ENCODE measurements around the gene EPO. TPM values are rescaled to one million over a fixed set of nuclear protein-coding genes. Genes with fewer than 3 reads are reported as not detected.
"Not testable (repeated sequence)": the region's sequence is repeated elsewhere in the genome, so short reads cannot be mapped to it uniquely, and the experiment has no call there.

The EPO gene
- total and polyA plus RNA-seq, 3 experiments from 2014 or later, result 0.22 TPM; not detected in 2

GRCh38 chr7:100762841-100763240 is 42.6 kb downstream of the EPO start:
- H3K27me3 ChIP-seq (ENCODE audit: insufficient read depth, low read length, poor library complexity, severe bottlenecking); DNase-seq; H3K27ac ChIP-seq (ENCODE audit: low read depth, low read length); H3K36me3 ChIP-seq (ENCODE audit: insufficient read depth, low read length); H3K9me3 ChIP-seq (ENCODE audit: low read length); CTCF ChIA-PET; H3K4me3 ChIP-seq (ENCODE audit: low read length); H3K36me3 Mint-ChIP-seq; H3K27ac Mint-ChIP-seq; POLR2A ChIA-PET; H3K4me3 Mint-ChIP-seq; H3K4me1 Mint-ChIP-seq; H3K9me3 Mint-ChIP-seq; H3K4me1 ChIP-seq (ENCODE audit: insufficient read depth, low read length): not testable (repeated sequence)
- H3K27me3 Mint-ChIP-seq, result peaks cover 5 to 13% of the 10 kb centered on the region in 2 donors

- Mint-ChIP-seq H3K9me3 (no peaks in the 10 kb centered on the region), H3K27ac (peak overlapping the region in 1 of 8 donors; percentile 64), H3K4me3 (no peak overlapping the region), H3K4me1 (no peaks in the 10 kb centered on the region), H3K27me3 (peaks cover 5 to 17% of the 10 kb centered on the region in 2 donors), H3K36me3 (no peaks in the 10 kb centered on the region)
- Histone ChIP-seq H3K4me1 (ENCODE audit: insufficient read depth, low read length) (no peaks in the 10 kb centered on the region), H3K36me3 (ENCODE audit: insufficient read depth, low read length) (no peaks in the 10 kb centered on the region), H3K4me3 (ENCODE audit: low read length) (no peak overlapping the region), H3K27me3 (ENCODE audit: insufficient read depth, low read length, poor library complexity, severe bottlenecking) (no peaks in the 10 kb centered on the region), H3K27ac (ENCODE audit: low read depth, low read length) (no peak overlapping the region), H3K9me3 (ENCODE audit: low read length) (no peaks in the 10 kb centered on the region)
- ChIA-PET CTCF (no interaction called here), POLR2A (no interaction called here)
- no peak for DNase-seq
These were observed 43.4 kb downstream of the EPO start for GRCh38 chr7:100763556-100764140.

DNA sequence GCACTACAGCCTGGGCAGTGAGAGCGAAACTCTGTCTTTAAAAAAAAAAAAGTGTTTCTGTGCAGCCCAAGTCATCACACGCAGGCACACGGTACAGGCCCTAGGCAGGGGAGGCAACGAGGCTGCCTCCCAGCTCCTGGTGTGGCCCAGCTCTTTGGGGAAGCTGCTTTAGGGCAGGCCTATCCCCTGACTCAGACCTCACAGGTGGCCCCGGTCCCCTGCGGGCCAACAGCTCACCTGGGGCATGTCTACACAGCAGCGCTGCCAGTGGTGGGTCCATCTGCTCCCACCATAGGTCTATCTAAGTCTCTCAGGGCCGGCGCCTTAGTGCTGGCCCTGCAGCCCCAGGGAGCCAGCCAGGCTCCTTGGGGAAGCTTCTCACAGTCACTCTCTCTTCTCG is 44.6 kb downstream of the EPO start:
- H3K27ac ChIP-seq (ENCODE audit: low read depth, low read length), result no peak overlapping the region
- ChIA-PET POLR2A (no interaction called here), CTCF (no interaction called here)
- H3K9me3 ChIP-seq (ENCODE audit: low read length), result no peaks in the 10 kb centered on the region
- H3K27me3 ChIP-seq (ENCODE audit: insufficient read depth, low read length, poor library complexity, severe bottlenecking), result no peaks in the 10 kb centered on the region
- no peaks in the 10 kb centered on the region for H3K4me1 ChIP-seq (ENCODE audit: insufficient read depth, low read length)
- H3K9me3 Mint-ChIP-seq, result no peaks in the 10 kb centered on the region
- no peak overlapping the region for H3K27ac Mint-ChIP-seq
- H3K36me3 ChIP-seq (ENCODE audit: insufficient read depth, low read length), result no peaks in the 10 kb centered on the region
- no peak for DNase-seq
- peaks cover 1 to 26% of the 10 kb centered on the region in 2 donors for H3K27me3 Mint-ChIP-seq
- no peaks in the 10 kb centered on the region for H3K4me1 Mint-ChIP-seq
- H3K4me3 ChIP-seq (ENCODE audit: low read length), result no peak overlapping the region
- no peaks in the 10 kb centered on the region for H3K36me3 Mint-ChIP-seq
- no peak overlapping the region for H3K4me3 Mint-ChIP-seq

DNA sequence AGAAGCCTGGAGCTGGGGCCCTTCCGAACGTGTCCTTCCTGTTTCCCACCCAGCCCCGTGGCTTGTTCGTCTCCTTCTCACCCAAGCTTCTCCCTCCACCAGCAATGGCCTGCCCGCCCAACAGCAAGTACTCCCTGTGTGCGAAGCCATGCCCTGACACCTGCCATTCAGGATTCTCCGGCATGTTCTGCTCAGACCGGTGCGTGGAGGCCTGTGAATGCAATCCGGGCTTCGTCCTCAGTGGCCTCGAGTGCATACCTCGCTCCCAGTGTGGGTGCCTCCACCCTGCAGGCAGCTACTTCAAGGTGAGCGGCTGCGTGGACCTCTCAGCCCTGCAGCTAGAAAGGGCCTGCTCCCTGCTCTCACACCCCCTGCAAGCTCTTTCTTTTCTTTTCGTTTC is 45.0 kb downstream of the EPO start:
- H3K36me3 ChIP-seq (ENCODE audit: insufficient read depth, low read length), result no peaks in the 10 kb centered on the region
- H3K27me3 ChIP-seq (ENCODE audit: insufficient read depth, low read length, poor library complexity, severe bottlenecking), result no peaks in the 10 kb centered on the region
- no peak overlapping the region for H3K27ac ChIP-seq (ENCODE audit: low read depth, low read length)
- no peaks in the 10 kb centered on the region for H3K9me3 ChIP-seq (ENCODE audit: low read length)
- H3K27ac Mint-ChIP-seq, result no peak overlapping the region
- no peaks in the 10 kb centered on the region for H3K9me3 Mint-ChIP-seq
- no peak overlapping the region for H3K4me3 ChIP-seq (ENCODE audit: low read length)
- H3K4me1 ChIP-seq (ENCODE audit: insufficient read depth, low read length), result no peaks in the 10 kb centered on the region
- DNase-seq, result no peak
- no peak overlapping the region for H3K4me3 Mint-ChIP-seq
- CTCF ChIA-PET, result no interaction called here
- POLR2A ChIA-PET, result no interaction called here
- H3K27me3 Mint-ChIP-seq, result peaks cover 1 to 27% of the 10 kb centered on the region in 2 donors
- H3K36me3 Mint-ChIP-seq, result no peaks in the 10 kb centered on the region
- H3K4me1 Mint-ChIP-seq, result no peaks in the 10 kb centered on the region

DNA sequence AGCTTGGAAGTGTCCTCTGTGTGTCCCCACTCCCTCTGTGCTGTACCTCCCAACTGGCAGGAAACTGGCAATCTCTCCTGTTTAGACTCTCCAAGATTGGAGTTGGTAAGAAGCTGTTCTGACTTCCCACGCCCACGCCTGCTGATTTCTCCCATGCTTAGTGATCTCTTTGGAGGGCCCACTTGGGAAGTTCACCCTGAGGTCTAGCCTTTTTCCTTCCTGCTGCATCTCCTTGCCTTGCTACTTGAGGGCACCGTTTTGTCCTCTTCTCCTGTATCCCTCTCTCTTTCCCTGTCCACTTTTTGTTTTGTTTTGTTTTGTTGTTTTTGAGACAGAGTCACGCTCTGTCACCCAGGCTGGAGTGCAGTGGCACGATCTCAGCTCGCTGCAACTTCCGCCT is 48.5 kb downstream of the EPO start:
- H3K4me1 ChIP-seq (ENCODE audit: insufficient read depth, low read length), result no peaks in the 10 kb centered on the region
- Mint-ChIP-seq H3K4me1 (no peaks in the 10 kb centered on the region), H3K27me3 (peaks cover 0 to 24% of the 10 kb centered on the region in 2 donors), H3K4me3 (no peak overlapping the region), H3K9me3 (no peaks in the 10 kb centered on the region), H3K27ac (peak overlapping the region in 1 of 8 donors; percentile 50), H3K36me3 (no peaks in the 10 kb centered on the region)
- ChIA-PET POLR2A (interaction anchor here (0.6 kb wide), 1 partner anchor 60 kb away, joined by 7 read pairs; no protein-coding TSS in a partner anchor), CTCF (no interaction called here)
- H3K27me3 ChIP-seq (ENCODE audit: insufficient read depth, low read length, poor library complexity, severe bottlenecking), result no peaks in the 10 kb centered on the region
- H3K9me3 ChIP-seq (ENCODE audit: low read length), result no peaks in the 10 kb centered on the region
- no peak overlapping the region for H3K27ac ChIP-seq (ENCODE audit: low read depth, low read length)
- no peaks in the 10 kb centered on the region for H3K36me3 ChIP-seq (ENCODE audit: insufficient read depth, low read length)
- DNase-seq, result no peak
- H3K4me3 ChIP-seq (ENCODE audit: low read length), result no peak overlapping the region

Other genes with a start within 250 kb of the EPO start
- 10 to 100 TPM; 96.2 to 99.1 TPM for gene TSC22D4, start 241.3 kb upstream of the EPO start, total RNA-seq
- 40.5 TPM for gene TSC22D4, start 241.3 kb upstream of the EPO start, polyA plus RNA-seq
- gene NYAP1, start 236.5 kb upstream of the EPO start, total RNA-seq, result under 1 TPM; 0.13 to 0.18 TPM
- gene NYAP1, start 236.5 kb upstream of the EPO start, polyA plus RNA-seq, result not detected
- 10 to 100 TPM; 60.5 to 63.1 TPM for gene AGFG2, start 181.3 kb upstream of the EPO start, total RNA-seq
- 36.2 TPM for gene AGFG2, start 181.3 kb upstream of the EPO start, polyA plus RNA-seq
- 10 to 100 TPM; 13.9 to 14.3 TPM for gene SAP25, start 146.6 kb upstream of the EPO start, total RNA-seq
- 0.56 TPM for gene SAP25, start 146.6 kb upstream of the EPO start, polyA plus RNA-seq
- 100 to 1,000 TPM; 101 to 109 TPM for gene LRCH4, start 134.3 kb upstream of the EPO start, total RNA-seq
- gene LRCH4, start 134.3 kb upstream of the EPO start, polyA plus RNA-seq, result 153 TPM
- gene FBXO24, start 134.1 kb upstream of the EPO start, total RNA-seq, result under 1 TPM; 0.47 to 0.50 TPM
- not detected for gene FBXO24, start 134.1 kb upstream of the EPO start, polyA plus RNA-seq
- 1 to 10 TPM; 6.8 TPM for gene PCOLCE, start 118.1 kb upstream of the EPO start, total RNA-seq
- gene PCOLCE, start 118.1 kb upstream of the EPO start, polyA plus RNA-seq, result 1.6 TPM
- 10 to 100 TPM; 16.2 to 16.3 TPM for gene MOSPD3, start 107.9 kb upstream of the EPO start, total RNA-seq
- 29.7 TPM for gene MOSPD3, start 107.9 kb upstream of the EPO start, polyA plus RNA-seq
- 10 to 100 TPM; 14.6 to 17.7 TPM for gene TFR2, start 78.9 kb upstream of the EPO start, total RNA-seq
- gene TFR2, start 78.9 kb upstream of the EPO start, polyA plus RNA-seq, result 2.7 TPM
- gene ACTL6B, start 64.0 kb upstream of the EPO start, total RNA-seq, result not detected
- gene ACTL6B, start 64.0 kb upstream of the EPO start, polyA plus RNA-seq, result not detected
- 100 to 1,000 TPM; 253 to 262 TPM for gene GNB2, start 46.7 kb upstream of the EPO start, total RNA-seq
- gene GNB2, start 46.7 kb upstream of the EPO start, polyA plus RNA-seq, result 62.9 TPM
- gene GIGYF1, start 26.2 kb upstream of the EPO start, total RNA-seq, result 10 to 100 TPM; 51.4 to 54.7 TPM
- 3.2 TPM for gene GIGYF1, start 26.2 kb upstream of the EPO start, polyA plus RNA-seq
- 10 to 100 TPM; 79.7 to 83.3 TPM for gene POP7, start 14.3 kb upstream of the EPO start, total RNA-seq
- gene POP7, start 14.3 kb upstream of the EPO start, polyA plus RNA-seq, result 51.7 TPM
- gene ZAN, start 13.1 kb downstream of the EPO start, total RNA-seq, result not detected
- not detected for gene ZAN, start 13.1 kb downstream of the EPO start, polyA plus RNA-seq
- gene EPHB4, start 107.1 kb downstream of the EPO start, total RNA-seq, result 1 to 10 TPM; 2.5 to 2.9 TPM
- gene EPHB4, start 107.1 kb downstream of the EPO start, polyA plus RNA-seq, result not detected
- gene SLC12A9, start 132.2 kb downstream of the EPO start, total RNA-seq, result 10 to 100 TPM; 24.7 to 29.1 TPM
- 9.5 TPM for gene SLC12A9, start 132.2 kb downstream of the EPO start, polyA plus RNA-seq
- 10 to 100 TPM; 36.8 to 37.7 TPM for gene TRIP6, start 146.9 kb downstream of the EPO start, total RNA-seq
- 2.0 TPM for gene TRIP6, start 146.9 kb downstream of the EPO start, polyA plus RNA-seq
- gene SRRT, start 154.6 kb downstream of the EPO start, total RNA-seq, result 100 to 1,000 TPM; 285 to 290 TPM
- gene SRRT, start 154.6 kb downstream of the EPO start, polyA plus RNA-seq, result 90.7 TPM
- gene UFSP1, start 169.2 kb downstream of the EPO start, total RNA-seq, result 1 to 10 TPM; 3.1 to 4.0 TPM
- 2.1 TPM for gene UFSP1, start 169.2 kb downstream of the EPO start, polyA plus RNA-seq
- under 1 TPM in 1 of 2 experiments, not detected in 1; 0.20 TPM for gene ACHE, start 175.4 kb downstream of the EPO start, total RNA-seq
- gene ACHE, start 175.4 kb downstream of the EPO start, polyA plus RNA-seq, result 0.30 TPM
- not detected for gene MUC3A, start 229.1 kb downstream of the EPO start, total RNA-seq
- gene MUC3A, start 229.1 kb downstream of the EPO start, polyA plus RNA-seq, result not detected
- under 1 TPM in 1 of 2 experiments, not detected in 1; 0.35 TPM for gene MUC12, start 249.1 kb downstream of the EPO start, total RNA-seq
- gene MUC12, start 249.1 kb downstream of the EPO start, polyA plus RNA-seq, result 0.54 TPM